ENCODE results near the gene CRMP1. TPM values are rescaled to one million over a fixed set of nuclear protein-coding genes. Genes with fewer than 3 reads are reported as not detected.

Gene CRMP1
- total RNA-seq, 2 donors from 2014 or later: 0.37 to 1.1 TPM

- no peaks in the 10 kb centered on the region for H3K27me3 ChIP-seq
- no peak for DNase-seq (ENCODE audit: low spot score)
- no peaks in the 10 kb centered on the region for H3K9me3 ChIP-seq
- no peak overlapping the region for H3K27ac ChIP-seq
- H3K36me3 ChIP-seq: peaks cover 13% of the 10 kb centered on the region
- no peak for TF ChIP-seq CTCF (IDR thresholded peaks at IDR 0.05)
- H3K4me3 ChIP-seq: no peak overlapping the region
- H3K4me1 ChIP-seq: no peaks in the 10 kb centered on the region
These were observed 101.2 kb downstream of the CRMP1 start for GRCh38 chr4:5791654-5792053.

GRCh38 chr4:5790546-5790857 lies 102.4 kb downstream of the CRMP1 start:
- TF ChIP-seq CTCF (IDR thresholded peaks at IDR 0.05): peak in 1 of 2 donors; percentile 1
- Histone ChIP-seq H3K27me3 (no peaks in the 10 kb centered on the region), H3K36me3 (peaks cover 11% of the 10 kb centered on the region)

GRCh38 chr4:5789141-5789540 lies 103.7 kb downstream of the CRMP1 start:
- H3K4me3 ChIP-seq: no peak overlapping the region
- H3K9me3 ChIP-seq: no peaks in the 10 kb centered on the region
- no peak for DNase-seq (ENCODE audit: low spot score)
- no peaks in the 10 kb centered on the region for H3K27me3 ChIP-seq
- no peak overlapping the region for H3K27ac ChIP-seq
- H3K4me1 ChIP-seq: no peaks in the 10 kb centered on the region
- H3K36me3 ChIP-seq: peaks cover 13% of the 10 kb centered on the region
- no peak for TF ChIP-seq CTCF (IDR thresholded peaks at IDR 0.05)

More at GRCh38 chr4:5790546-5790857, 102.4 kb downstream of the CRMP1 start:
- H3K4me3 ChIP-seq: no peak overlapping the region
- no peaks in the 10 kb centered on the region for H3K4me1 ChIP-seq
- H3K9me3 ChIP-seq: no peaks in the 10 kb centered on the region
- no peak overlapping the region for H3K27ac ChIP-seq
- no peak for DNase-seq (ENCODE audit: low spot score)

GRCh38 chr4:5788144-5788543 lies 104.7 kb downstream of the CRMP1 start:
- no peak overlapping the region for H3K27ac ChIP-seq
- peaks cover 16% of the 10 kb centered on the region for H3K36me3 ChIP-seq
- no peak for TF ChIP-seq CTCF (IDR thresholded peaks at IDR 0.05)
- peak; percentile 46 for DNase-seq (ENCODE audit: low spot score)
- H3K4me1 ChIP-seq: no peaks in the 10 kb centered on the region
- no peaks in the 10 kb centered on the region for H3K27me3 ChIP-seq
- no peak overlapping the region for H3K4me3 ChIP-seq
- no peaks in the 10 kb centered on the region for H3K9me3 ChIP-seq

GRCh38 chr4:5787311-5787710 lies 105.6 kb downstream of the CRMP1 start:
- peak; percentile 5 for DNase-seq (ENCODE audit: low spot score)

More at GRCh38 chr4:5787311-5787710, 105.6 kb downstream of the CRMP1 start:
- no peaks in the 10 kb centered on the region for H3K27me3 ChIP-seq
- no peaks in the 10 kb centered on the region for H3K9me3 ChIP-seq
- H3K27ac ChIP-seq: no peak overlapping the region
- TF ChIP-seq CTCF (IDR thresholded peaks at IDR 0.05): no peak
- no peak overlapping the region for H3K4me3 ChIP-seq
- H3K4me1 ChIP-seq: no peaks in the 10 kb centered on the region
- H3K36me3 ChIP-seq: peaks cover 16% of the 10 kb centered on the region

Measured in right atrium auricular region (tissue), 2 donors.